ENCODE data around the gene MTMR10. TPM values are rescaled to one million over a fixed set of nuclear protein-coding genes. Genes with fewer than 3 reads are reported as not detected.

MTMR10 gene
- total and polyA plus RNA-seq, 4 donors = 9.5 to 52.7 (median 21.4) TPM

DNA sequence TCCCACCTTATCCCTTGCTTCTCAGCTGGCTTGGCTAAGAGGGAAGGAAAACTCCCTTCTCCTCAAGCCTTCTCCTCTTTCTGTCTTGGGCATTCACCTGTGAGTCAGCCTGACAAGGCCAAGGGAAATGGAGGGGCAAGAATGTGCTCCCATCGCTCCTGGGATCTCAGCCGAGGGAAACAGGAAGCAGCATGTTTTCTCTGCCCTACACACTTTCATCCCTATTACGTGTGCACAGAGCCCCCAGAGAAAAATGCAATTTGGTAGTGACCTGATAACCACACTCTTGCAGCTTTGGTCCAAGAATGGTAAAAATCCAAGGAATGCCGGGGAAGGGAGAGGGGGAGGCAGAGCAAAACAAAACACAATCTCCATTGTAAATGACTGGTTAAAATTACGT is 32.9 kb upstream of the MTMR10 start:
- no peaks in the 10 kb centered on the region for H3K27me3 ChIP-seq (ENCODE audit: control insufficient read depth in 3 of 3, insufficient read depth in 3 of 3, low read length in 2 of 3)
- DNase-seq = peak in 2 of 3 donors; percentile 16

DNA sequence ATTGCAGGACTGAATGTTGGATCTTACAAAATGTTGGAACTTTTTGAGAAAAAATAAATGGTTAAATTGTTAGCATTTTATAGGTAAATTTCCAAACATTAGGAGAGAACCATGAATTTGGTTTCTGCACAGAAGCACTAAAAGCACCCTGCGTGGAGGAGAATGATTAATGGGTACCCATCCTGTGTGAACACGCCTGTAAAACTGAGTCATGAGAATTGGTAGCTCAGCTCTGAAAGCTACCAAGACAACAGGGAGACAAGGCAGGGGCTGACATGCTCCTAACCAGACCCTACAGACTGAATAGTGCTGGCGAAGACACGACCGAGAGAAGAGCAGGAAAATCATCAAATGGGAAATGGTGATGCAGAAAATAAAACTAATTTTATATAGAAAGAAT is 32.4 kb upstream of the MTMR10 start:
- Histone ChIP-seq H3K36me3 (ENCODE audit: control insufficient read depth in 4 of 4, insufficient read depth in 4 of 4, low read length in 4 of 4) (no peaks in the 10 kb centered on the region), H3K4me3 (no peak overlapping the region), H3K4me1 (ENCODE audit: control insufficient read depth in 5 of 5, insufficient read depth in 5 of 5, low read length in 5 of 5) (peaks cover 0 to 7% (median 0%) of the 10 kb centered on the region in 5 donors), H3K9ac (ENCODE audit: insufficient read depth in 1 of 2, low read length in 2 of 2) (no peak overlapping the region), H3K27me3 (ENCODE audit: control insufficient read depth in 3 of 3, insufficient read depth in 3 of 3, low read length in 2 of 3) (no peaks in the 10 kb centered on the region), H3K27ac (ENCODE audit: low read depth in 1 of 2, low read length in 1 of 2) (no peak overlapping the region), H3K9me3 (ENCODE audit: control insufficient read depth in 4 of 4, insufficient read depth in 3 of 4, low read length in 3 of 4) (peaks cover 0 to 3% (median 0%) of the 10 kb centered on the region in 4 donors)
- ATAC-seq (ENCODE audit: insufficient read depth, low FRiP score) (no peak), DNase-seq (no peak)
- WGBS, 2 donors = 91 to 92% methylated on average over 5 of the region's 5 CpGs
- TF ChIP-seq, protein P1, sequence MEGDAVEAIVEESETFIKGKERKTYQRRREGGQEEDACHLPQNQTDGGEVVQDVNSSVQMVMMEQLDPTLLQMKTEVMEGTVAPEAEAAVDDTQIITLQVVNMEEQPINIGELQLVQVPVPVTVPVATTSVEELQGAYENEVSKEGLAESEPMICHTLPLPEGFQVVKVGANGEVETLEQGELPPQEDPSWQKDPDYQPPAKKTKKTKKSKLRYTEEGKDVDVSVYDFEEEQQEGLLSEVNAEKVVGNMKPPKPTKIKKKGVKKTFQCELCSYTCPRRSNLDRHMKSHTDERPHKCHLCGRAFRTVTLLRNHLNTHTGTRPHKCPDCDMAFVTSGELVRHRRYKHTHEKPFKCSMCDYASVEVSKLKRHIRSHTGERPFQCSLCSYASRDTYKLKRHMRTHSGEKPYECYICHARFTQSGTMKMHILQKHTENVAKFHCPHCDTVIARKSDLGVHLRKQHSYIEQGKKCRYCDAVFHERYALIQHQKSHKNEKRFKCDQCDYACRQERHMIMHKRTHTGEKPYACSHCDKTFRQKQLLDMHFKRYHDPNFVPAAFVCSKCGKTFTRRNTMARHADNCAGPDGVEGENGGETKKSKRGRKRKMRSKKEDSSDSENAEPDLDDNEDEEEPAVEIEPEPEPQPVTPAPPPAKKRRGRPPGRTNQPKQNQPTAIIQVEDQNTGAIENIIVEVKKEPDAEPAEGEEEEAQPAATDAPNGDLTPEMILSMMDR (IDR thresholded peaks at IDR 0.05; ENCODE audit: control extremely low read depth, extremely low read depth) = no peak

More for the DNA sequence above, 32.9 kb upstream of the MTMR10 start:
- H3K4me3 ChIP-seq = no peak overlapping the region
- no peak overlapping the region for H3K27ac ChIP-seq (ENCODE audit: low read depth in 1 of 2, low read length in 1 of 2)
- peaks cover 0 to 7% (median 0%) of the 10 kb centered on the region in 5 donors for H3K4me1 ChIP-seq (ENCODE audit: control insufficient read depth in 5 of 5, insufficient read depth in 5 of 5, low read length in 5 of 5)
- no peak overlapping the region for H3K9ac ChIP-seq (ENCODE audit: insufficient read depth in 1 of 2, low read length in 2 of 2)
- H3K9me3 ChIP-seq (ENCODE audit: control insufficient read depth in 4 of 4, insufficient read depth in 3 of 4, low read length in 3 of 4) = peaks cover 0 to 3% (median 0%) of the 10 kb centered on the region in 4 donors
- no peaks in the 10 kb centered on the region for H3K36me3 ChIP-seq (ENCODE audit: control insufficient read depth in 4 of 4, insufficient read depth in 4 of 4, low read length in 4 of 4)
- ATAC-seq (ENCODE audit: insufficient read depth, low FRiP score) = no peak
- TF ChIP-seq, protein P1 (IDR thresholded peaks at IDR 0.05; ENCODE audit: control extremely low read depth, extremely low read depth) = no peak
- WGBS, 2 donors = 28 to 45% methylated on average over 5 of the region's 5 CpGs

DNA sequence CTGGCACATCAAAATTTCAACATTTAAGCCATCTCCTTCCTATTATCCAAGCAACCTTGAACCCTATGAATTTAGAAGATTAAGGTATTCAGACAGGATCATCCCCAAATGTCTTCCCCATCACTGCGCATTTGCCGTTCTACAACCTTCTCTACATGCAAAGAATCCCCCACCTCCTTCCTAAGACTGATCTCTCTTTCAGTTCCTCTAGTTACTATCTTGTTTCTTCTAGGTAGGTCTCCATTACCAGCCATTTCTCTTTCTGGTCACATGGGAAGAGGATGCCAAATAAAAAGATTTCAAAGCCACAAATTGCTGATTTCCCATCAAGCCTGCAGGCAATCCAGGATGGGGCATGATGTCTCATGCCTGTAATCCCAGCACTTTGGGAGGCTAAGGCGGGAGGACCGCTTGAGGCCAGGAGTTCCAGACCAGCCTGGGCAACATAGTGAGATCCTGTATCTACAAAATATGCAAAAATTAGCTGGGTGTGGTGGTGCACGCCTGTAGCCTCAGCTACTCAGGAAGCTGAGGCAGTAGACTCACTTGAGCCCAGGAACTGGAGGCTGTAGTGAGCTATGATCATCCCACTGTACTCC is 29.7 kb upstream of the MTMR10 start:
- Histone ChIP-seq H3K36me3 (ENCODE audit: control insufficient read depth in 4 of 4, insufficient read depth in 4 of 4, low read length in 4 of 4) (no peaks in the 10 kb centered on the region), H3K27me3 (ENCODE audit: control insufficient read depth in 3 of 3, insufficient read depth in 3 of 3, low read length in 2 of 3) (no peaks in the 10 kb centered on the region), H3K27ac (ENCODE audit: low read depth in 1 of 2, low read length in 1 of 2) (no peak overlapping the region), H3K4me3 (no peak overlapping the region), H3K4me1 (ENCODE audit: control insufficient read depth in 5 of 5, insufficient read depth in 5 of 5, low read length in 5 of 5) (peaks cover 0 to 7% (median 0%) of the 10 kb centered on the region in 5 donors), H3K9ac (ENCODE audit: insufficient read depth in 1 of 2, low read length in 2 of 2) (no peak overlapping the region), H3K9me3 (ENCODE audit: control insufficient read depth in 4 of 4, insufficient read depth in 3 of 4, low read length in 3 of 4) (peaks cover 0 to 3% (median 0%) of the 10 kb centered on the region in 4 donors)
- WGBS, 2 donors = 95 to 98% methylated on average over 5 of the region's 5 CpGs
- DNase-seq = no peak
- no peak for ATAC-seq (ENCODE audit: insufficient read depth, low FRiP score)
- TF ChIP-seq, protein P1 (IDR thresholded peaks at IDR 0.05; ENCODE audit: control extremely low read depth, extremely low read depth) = no peak

DNA sequence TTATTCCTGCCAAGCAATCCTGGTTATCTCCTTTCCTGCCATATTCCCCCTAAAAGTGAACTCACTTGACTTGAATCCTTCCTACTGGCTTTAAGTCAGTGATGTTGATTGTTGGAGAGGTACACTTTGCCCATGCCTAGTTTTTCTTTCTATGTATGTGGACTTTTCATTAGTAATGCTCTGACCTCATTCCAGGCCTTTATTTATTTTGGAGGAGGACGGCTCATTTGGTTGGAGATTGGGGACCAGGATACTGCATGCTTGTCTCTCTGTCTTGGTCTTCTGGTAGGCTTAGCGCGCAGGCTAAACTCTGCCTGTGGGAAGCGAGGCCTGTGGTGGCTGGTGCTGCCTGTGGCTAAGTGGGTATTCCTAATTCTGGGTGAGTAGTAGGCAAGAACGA is 29.1 kb upstream of the MTMR10 start:
- Histone ChIP-seq H3K9ac (ENCODE audit: insufficient read depth in 1 of 2, low read length in 2 of 2) (no peak overlapping the region), H3K27ac (ENCODE audit: low read depth in 1 of 2, low read length in 1 of 2) (no peak overlapping the region), H3K4me3 (no peak overlapping the region), H3K4me1 (ENCODE audit: control insufficient read depth in 5 of 5, insufficient read depth in 5 of 5, low read length in 5 of 5) (peaks cover 0 to 7% (median 0%) of the 10 kb centered on the region in 5 donors), H3K9me3 (ENCODE audit: control insufficient read depth in 4 of 4, insufficient read depth in 3 of 4, low read length in 3 of 4) (no peaks in the 10 kb centered on the region), H3K36me3 (ENCODE audit: control insufficient read depth in 4 of 4, insufficient read depth in 4 of 4, low read length in 4 of 4) (no peaks in the 10 kb centered on the region), H3K27me3 (ENCODE audit: control insufficient read depth in 3 of 3, insufficient read depth in 3 of 3, low read length in 2 of 3) (no peaks in the 10 kb centered on the region)
- DNase-seq (no peak), ATAC-seq (ENCODE audit: insufficient read depth, low FRiP score) (no peak)
- TF ChIP-seq, protein P1 (IDR thresholded peaks at IDR 0.05; ENCODE audit: control extremely low read depth, extremely low read depth) = no peak
- 90 to 95% methylated on average over 5 of the region's 5 CpGs for WGBS, 2 donors
